ENCODE results near the gene NCKAP5. TPM values are rescaled to one million over a fixed set of nuclear protein-coding genes. Genes with fewer than 3 reads are reported as not detected.

Gene NCKAP5
- total and polyA plus RNA-seq, 2 of the 8 experiments (the other 6 are each of a cell fraction or from before 2014, with no cell fraction given) = 0.27 to 0.86 TPM

DNA sequence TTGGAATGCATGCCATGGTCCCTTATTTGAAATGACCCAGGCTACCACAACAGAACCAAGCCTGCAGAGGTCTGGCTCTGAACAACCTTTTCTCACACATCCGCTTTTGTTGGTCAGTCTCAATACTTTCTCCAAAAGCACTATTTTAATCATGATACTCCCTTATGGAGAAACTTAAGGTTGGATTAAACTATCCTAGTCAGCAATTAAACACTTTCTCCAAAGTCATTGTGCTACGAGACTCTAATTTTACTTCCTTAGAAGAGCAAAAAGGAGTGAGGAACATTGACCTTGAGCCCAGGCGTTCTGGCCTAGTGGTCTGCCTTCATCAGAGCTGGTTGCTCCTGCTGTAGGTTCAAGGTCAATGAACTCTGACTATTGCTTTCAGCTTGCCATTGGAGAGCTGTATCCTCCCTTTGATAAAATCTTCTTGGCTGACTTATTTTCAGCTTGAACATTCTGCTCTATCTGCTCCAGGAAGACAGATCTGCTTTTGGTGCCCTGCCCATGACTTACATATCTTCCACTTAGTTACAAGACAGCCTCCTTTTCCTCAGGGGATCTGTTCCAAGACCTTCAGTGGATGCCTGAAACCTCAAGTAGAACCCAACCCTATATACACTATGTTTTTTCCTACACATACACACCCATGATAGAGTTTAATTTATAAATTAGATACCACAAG lies 91.2 kb downstream of the NCKAP5 start:
- H3K4me2 ChIP-seq (ENCODE audit: insufficient read depth in 1 of 2, low read depth in 2 of 2, low read length in 2 of 2) = no peak overlapping the region
- no peak overlapping the region for H4K8ac ChIP-seq (ENCODE audit: extremely low read depth, insufficient read depth, low read length)
- CTCF ChIA-PET (ENCODE audit: partially characterized antibody) = no interaction called here
- no peaks in the 10 kb centered on the region for H4K20me1 ChIP-seq (replicated peaks in 1 of 2; ENCODE audit: control insufficient read depth in 1 of 2, insufficient read depth in 2 of 2, low read length in 2 of 2)
- no peak overlapping the region for H4K5ac ChIP-seq (ENCODE audit: insufficient read length, low read depth, low read length)
- H3K27me3 ChIP-seq (replicated peaks in 1 of 4; ENCODE audit: control insufficient read depth in 3 of 4, extremely low read depth in 1 of 4, insufficient read depth in 3 of 4, low read length in 3 of 4) = peaks cover 0 to 1% (median 0%) of the 10 kb centered on the region in 4 experiments; a peak in 1 of 7 replicates
- no peak overlapping the region for H3K4me3 ChIP-seq (ENCODE audit: extremely low read depth in 1 of 4, insufficient read depth in 2 of 4, low read depth in 3 of 4, low read length in 4 of 4)
- H3K23ac ChIP-seq (ENCODE audit: insufficient read length) = no peak overlapping the region
- POLR2A ChIA-PET (ENCODE audit: partially characterized antibody) = no interaction called here
- H3K79me2 ChIP-seq (ENCODE audit: control insufficient read depth in 1 of 2, insufficient read depth in 2 of 2, low read length in 2 of 2) = no peaks in the 10 kb centered on the region
- no peak overlapping the region for H3K27ac ChIP-seq (ENCODE audit: low read depth, low read length)
- DNase-seq (ENCODE audit: low read depth in 1 of 2, low spot score in 2 of 2) = no peak
- 93% methylated on average over 3 of the region's 3 CpGs; no CpG with 5 or more reads in 1 of the 2 experiments for WGBS, 2 experiments (ENCODE audit: extremely low coverage in 1 of 2, insufficient coverage in 1 of 2, insufficient read length in 1 of 2, insufficient replicate concordance in 2 of 2, low coverage in 1 of 2, low lambda C conversion rate in 2 of 2, missing lambda C conversion rate in 1 of 2)
- no peak overlapping the region for H2AFZ ChIP-seq (ENCODE audit: low read length)
- no peak overlapping the region for H2BK5ac ChIP-seq (ENCODE audit: low read depth, low read length)
- no peak overlapping the region for H2BK15ac ChIP-seq (ENCODE audit: low read length)
- H3K4me1 ChIP-seq (replicated peaks in 1 of 4; ENCODE audit: control insufficient read depth in 3 of 4, insufficient read depth in 4 of 4, low read length in 3 of 4) = no peaks in the 10 kb centered on the region
- H2BK120ac ChIP-seq (replicated peaks; ENCODE audit: low read depth, low read length) = no peak overlapping the region
- no peak overlapping the region for H4K91ac ChIP-seq (replicated peaks; ENCODE audit: insufficient read length, low read length)
- TF ChIP-seq KDM5A (IDR thresholded peaks at IDR 0.05; ENCODE audit: low read length) = no peak
- no peak for TF ChIP-seq FOSL1 (IDR thresholded peaks at IDR 0.05; ENCODE audit: insufficient read depth, low read depth, low read length)
- TF ChIP-seq JUND (IDR thresholded peaks at IDR 0.05; ENCODE audit: low read length) = no peak
- no peak for TF ChIP-seq SP1 (IDR thresholded peaks at IDR 0.05; ENCODE audit: low read depth, low read length)
- TF ChIP-seq HDAC2 (IDR thresholded peaks at IDR 0.05; ENCODE audit: borderline replicate concordance in 1 of 2, low read depth in 2 of 2, low read length in 2 of 2) = no peak
- TF ChIP-seq EGR1 (IDR thresholded peaks at IDR 0.05; ENCODE audit: borderline replicate concordance, low read depth, low read length) = no peak
- no peak for TF ChIP-seq POLR2A (IDR thresholded peaks at IDR 0.05; ENCODE audit: control extremely low read depth in 1 of 2, low read depth in 2 of 2, low read length in 2 of 2)
- no peak for TF ChIP-seq RNF2 (IDR thresholded peaks at IDR 0.05; ENCODE audit: borderline replicate concordance, low read depth, low read length, missing control alignments, poor library complexity, severe bottlenecking)
- no peak for TF ChIP-seq RFX5 (IDR thresholded peaks at IDR 0.05; ENCODE audit: borderline replicate concordance, low read depth, low read length)
- no peak for TF ChIP-seq EZH2 (IDR thresholded peaks at IDR 0.05; ENCODE audit: low read depth, low read length, severe bottlenecking)
- no peak for TF ChIP-seq POLR2AphosphoS5 (IDR thresholded peaks at IDR 0.05; ENCODE audit: low read depth, low read length)
- no peak overlapping the region for H3K4ac ChIP-seq (replicated peaks; ENCODE audit: insufficient read length, low read depth, low read length)
- H3K9me3 ChIP-seq (ENCODE audit: insufficient read depth in 2 of 2, low read depth in 1 of 2, low read length in 1 of 2) = no peaks in the 10 kb centered on the region
- no peak overlapping the region for H3K14ac ChIP-seq (ENCODE audit: insufficient read length)
- H3K9ac ChIP-seq (replicated peaks in 1 of 4; ENCODE audit: extremely low read depth in 1 of 4, low read depth in 3 of 4, low read length in 3 of 4) = no peak overlapping the region
- H3K23me2 ChIP-seq (ENCODE audit: low read depth, low read length) = no peaks in the 10 kb centered on the region
- H3K36me3 ChIP-seq (ENCODE audit: control insufficient read depth in 2 of 4, insufficient read depth in 4 of 4, low read length in 3 of 4) = no peaks in the 10 kb centered on the region
- no peaks in the 10 kb centered on the region for H3K79me1 ChIP-seq (ENCODE audit: low read depth, low read length)
- H3K18ac ChIP-seq (ENCODE audit: extremely low read depth, low read length) = no peak overlapping the region
- no peak for FAIRE-seq
- no peak overlapping the region for H2BK12ac ChIP-seq (ENCODE audit: low read depth, low read length)
- no peak overlapping the region for H2BK20ac ChIP-seq (ENCODE audit: low read length)
- H2AK5ac ChIP-seq (ENCODE audit: low read depth, low read length) = no peak overlapping the region
- H3K56ac ChIP-seq (replicated peaks; ENCODE audit: insufficient read length, low read depth, low read length) = no peak overlapping the region
